ENCODE results near the gene PARP11. TPM values are rescaled to one million over a fixed set of nuclear protein-coding genes. Genes with fewer than 3 reads are reported as not detected.

PARP11 gene
- total and polyA plus RNA-seq, 2 donors (not counting 3 experiments of a cell fraction or from before 2014, with no cell fraction given), result 3.0 to 4.9 TPM

DNA sequence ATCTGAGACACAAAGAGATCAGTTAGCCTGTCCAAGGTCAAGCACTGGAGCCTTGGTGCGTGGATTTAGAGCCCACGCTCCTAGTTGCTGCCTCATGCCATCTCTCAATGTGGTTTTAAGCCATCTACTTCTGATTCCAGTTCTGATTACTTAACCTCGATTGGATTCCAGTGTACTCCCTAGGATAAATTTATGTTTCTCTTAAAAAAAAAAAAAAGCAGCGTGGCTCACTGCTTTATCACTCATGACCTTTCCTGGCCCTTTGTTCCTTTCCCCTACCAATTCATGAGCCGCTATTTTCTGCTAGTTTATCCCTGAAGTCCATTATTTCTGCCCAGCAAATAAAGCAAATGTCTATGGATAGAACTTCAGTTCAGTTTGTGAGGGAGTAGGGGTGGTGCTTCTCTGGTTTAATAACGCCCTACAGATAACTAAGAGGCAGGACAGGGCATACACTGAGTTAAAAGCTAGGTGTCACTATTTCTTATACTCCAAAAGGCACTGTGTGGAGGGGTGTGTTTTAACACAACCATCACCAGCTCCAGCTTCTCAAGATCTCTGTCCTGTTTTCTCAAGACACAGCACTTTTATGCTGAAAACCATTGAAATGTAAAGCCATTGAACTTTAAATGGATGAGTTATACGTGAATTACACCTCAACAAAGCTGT lies 9.8 kb upstream of the PARP11 start:
- H3K9me1 ChIP-seq (replicated peaks; ENCODE audit: control insufficient read depth, extremely low read depth, insufficient read depth, low read length), result no peaks in the 10 kb centered on the region
- H3K4me2 ChIP-seq (ENCODE audit: insufficient read depth, low read length), result no peak overlapping the region
- POLR2A ChIA-PET, result no interaction called here
- no TSS peak for BruUV-seq (replicated peaks)
- no peak for FAIRE-seq
- H3K27me3 ChIP-seq (ENCODE audit: control insufficient read depth in 2 of 2, insufficient read depth in 2 of 2, low read length in 2 of 2), result peaks cover 4 to 5% of the 10 kb centered on the region in 2 experiments
- no peak overlapping the region for H3K27ac ChIP-seq (ENCODE audit: insufficient read depth, low read depth, low read length)
- intact Hi-C loops (cut with micrococcal nuclease) (no loop called here), dilution Hi-C loops (cut with MboI; ENCODE audit: extremely low pct_ligation_motif_present, low sequenced_read_pairs) (no loop called here)
- no peaks in the 10 kb centered on the region for H3K4me1 ChIP-seq (ENCODE audit: control insufficient read depth, extremely low read depth, insufficient read depth, low read length)
- H3K4me3 ChIP-seq (replicated peaks in 1 of 3; ENCODE audit: insufficient read depth in 1 of 3, low read depth in 1 of 3, low read length in 3 of 3), result no peak overlapping the region
- H3K36me3 ChIP-seq (ENCODE audit: control insufficient read depth in 2 of 2, extremely low read depth in 1 of 2, insufficient read depth in 2 of 2, low read length in 2 of 2), result no peaks in the 10 kb centered on the region
- TF ChIP-seq POLR2AphosphoS5 (IDR thresholded peaks at IDR 0.05; ENCODE audit: insufficient read depth, low read depth, low read length) (no peak), FOS (IDR thresholded peaks at IDR 0.05; ENCODE audit: borderline replicate concordance, insufficient read depth, low read length) (no peak), GATA2 (IDR thresholded peaks at IDR 0.05; ENCODE audit: insufficient read depth, insufficient read length, low read depth, low read length) (no peak), POLR2A (IDR thresholded peaks at IDR 0.05; ENCODE audit: low read depth, low read length) (no peak), MYC (IDR thresholded peaks at IDR 0.05; ENCODE audit: low read depth, low read length) (no peak), JUN (IDR thresholded peaks at IDR 0.05; ENCODE audit: borderline replicate concordance, insufficient read depth, insufficient read length, low read depth) (no peak), EZH2 (IDR thresholded peaks at IDR 0.05; ENCODE audit: borderline replicate concordance, low read depth, low read length, severe bottlenecking) (no peak)
- TF ChIP-seq, protein P1, sequence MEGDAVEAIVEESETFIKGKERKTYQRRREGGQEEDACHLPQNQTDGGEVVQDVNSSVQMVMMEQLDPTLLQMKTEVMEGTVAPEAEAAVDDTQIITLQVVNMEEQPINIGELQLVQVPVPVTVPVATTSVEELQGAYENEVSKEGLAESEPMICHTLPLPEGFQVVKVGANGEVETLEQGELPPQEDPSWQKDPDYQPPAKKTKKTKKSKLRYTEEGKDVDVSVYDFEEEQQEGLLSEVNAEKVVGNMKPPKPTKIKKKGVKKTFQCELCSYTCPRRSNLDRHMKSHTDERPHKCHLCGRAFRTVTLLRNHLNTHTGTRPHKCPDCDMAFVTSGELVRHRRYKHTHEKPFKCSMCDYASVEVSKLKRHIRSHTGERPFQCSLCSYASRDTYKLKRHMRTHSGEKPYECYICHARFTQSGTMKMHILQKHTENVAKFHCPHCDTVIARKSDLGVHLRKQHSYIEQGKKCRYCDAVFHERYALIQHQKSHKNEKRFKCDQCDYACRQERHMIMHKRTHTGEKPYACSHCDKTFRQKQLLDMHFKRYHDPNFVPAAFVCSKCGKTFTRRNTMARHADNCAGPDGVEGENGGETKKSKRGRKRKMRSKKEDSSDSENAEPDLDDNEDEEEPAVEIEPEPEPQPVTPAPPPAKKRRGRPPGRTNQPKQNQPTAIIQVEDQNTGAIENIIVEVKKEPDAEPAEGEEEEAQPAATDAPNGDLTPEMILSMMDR (IDR thresholded peaks at IDR 0.05; ENCODE audit: extremely low read depth in 1 of 2, insufficient read depth in 1 of 2, low read depth in 1 of 2, low read length in 2 of 2), result no peak
- H3K79me2 ChIP-seq (ENCODE audit: control insufficient read depth, insufficient read depth, low read length), result no peaks in the 10 kb centered on the region
- H2AFZ ChIP-seq (ENCODE audit: low read depth, low read length), result no peak overlapping the region
- no peaks in the 10 kb centered on the region for H4K20me1 ChIP-seq (replicated peaks; ENCODE audit: control insufficient read depth, extremely low read depth, insufficient read depth, low read length)
- no peaks in the 10 kb centered on the region for H3K9me3 ChIP-seq (replicated peaks; ENCODE audit: control insufficient read depth, insufficient read depth, low read length)
- CTCF ChIA-PET, result interaction anchor here (0.5 to 11.6 kb wide), 11 partner anchors 8 to 1099 kb away, joined by 3 to 464 read pairs (median 3); partner anchors contain the start of gene PARP11
- H3K9ac ChIP-seq (replicated peaks; ENCODE audit: extremely low read depth, insufficient read depth, low read length), result no peak overlapping the region
- DNase-seq (ENCODE audit: low read depth, low spot score), result peak; percentile 8

Data from endothelial cell of umbilical vein (primary cell).